GM18511 (cell line): Measurements from ENCODE around the gene NFKBIZ.
"Not testable (repeated sequence)": the region's sequence is repeated elsewhere in the genome, so short reads cannot be mapped to it uniquely, and the experiment has no call there.

Experiments used
- ATAC-seq: cut with Tn5 transposase; IDR thresholded peaks from one replicate; pipeline ENCODE4 v1.9.1; 2021; ENCODE audit warnings: mild to moderate bottlenecking, moderate library complexity; ENCODE audit not compliant: unreplicated experiment

The NFKBIZ gene

GRCh38 chr3:101868534-101869464 is 19.5 kb downstream of the NFKBIZ start:
- no peak for ATAC-seq

- no peak for ATAC-seq
These were observed 20.8 kb downstream of the NFKBIZ start for GRCh38 chr3:101870138-101870537.

- no peak for ATAC-seq
These were observed 24.3 kb downstream of the NFKBIZ start for GRCh38 chr3:101873619-101874018.

GRCh38 chr3:101876142-101876541 is 26.8 kb downstream of the NFKBIZ start:
- peak; percentile 61 for ATAC-seq

- no peak for ATAC-seq
These were observed 29.3 kb downstream of the NFKBIZ start for GRCh38 chr3:101878589-101878988.

GRCh38 chr3:101879102-101879501 is 29.8 kb downstream of the NFKBIZ start:
- ATAC-seq = no peak

- no peak for ATAC-seq
These were observed 30.4 kb downstream of the NFKBIZ start for GRCh38 chr3:101879623-101880284.

- no peak for ATAC-seq
These were observed 35.5 kb downstream of the NFKBIZ start for GRCh38 chr3:101884776-101885175.

GRCh38 chr3:101885584-101885983 is 36.3 kb downstream of the NFKBIZ start:
- not testable (repeated sequence) for ATAC-seq

- ATAC-seq = no peak
These were observed 37.3 kb downstream of the NFKBIZ start for GRCh38 chr3:101886626-101887025.

GRCh38 chr3:101888653-101889052 is 39.3 kb downstream of the NFKBIZ start:
- no peak for ATAC-seq

GRCh38 chr3:101890716-101891115 is 41.4 kb downstream of the NFKBIZ start:
- ATAC-seq = peak; percentile 63

GRCh38 chr3:101892648-101893047 is 43.3 kb downstream of the NFKBIZ start:
- no peak for ATAC-seq

- no peak for ATAC-seq
These were observed 46.9 kb downstream of the NFKBIZ start for GRCh38 chr3:101896083-101896757.

- no peak for ATAC-seq
These were observed 47.7 kb downstream of the NFKBIZ start for GRCh38 chr3:101897013-101897412.

GRCh38 chr3:101898039-101898438 is 48.7 kb downstream of the NFKBIZ start:
- ATAC-seq = no peak

GRCh38 chr3:101898752-101899169 is 49.4 kb downstream of the NFKBIZ start:
- peak; percentile 92 for ATAC-seq

GRCh38 chr3:101900316-101900715 is 51.0 kb downstream of the NFKBIZ start:
- no peak for ATAC-seq

- no peak for ATAC-seq
These were observed 51.4 kb downstream of the NFKBIZ start for GRCh38 chr3:101900736-101901135.

GRCh38 chr3:101902041-101902440 is 52.7 kb downstream of the NFKBIZ start:
- peak; percentile 51 for ATAC-seq

- ATAC-seq = no peak
These were observed 54.1 kb downstream of the NFKBIZ start for GRCh38 chr3:101903451-101903871.
